Mucosa of rectum (tissue), 2 donors: ENCODE results near the gene ZNF79.

Experiments used
- H3K27ac ChIP-seq, 2 donors: one replicate each; pipeline ENCODE4 v1.7.0; 2013; ENCODE audit warnings: inconsistent platforms in 2 of 2, low read depth in 2 of 2, low read length in 2 of 2
- H3K27me3 ChIP-seq, 2 donors: one replicate each; pipeline ENCODE4 v1.7.0; 2013; ENCODE audit warnings: low read length in 2 of 2; ENCODE audit not compliant: control insufficient read depth in 2 of 2, insufficient read depth in 2 of 2
- H3K36me3 ChIP-seq, 2 donors: one replicate each; pipeline ENCODE4 v1.7.0; 2013; ENCODE audit warnings: low read length in 2 of 2; ENCODE audit not compliant: control insufficient read depth in 2 of 2, insufficient read depth in 2 of 2
- H3K4me1 ChIP-seq, 2 donors: one replicate each; pipeline ENCODE4 v1.7.0; 2013; ENCODE audit warnings: low read length in 2 of 2, mild to moderate bottlenecking in 1 of 2; ENCODE audit not compliant: control insufficient read depth in 2 of 2, insufficient read depth in 2 of 2
- H3K4me3 ChIP-seq, 2 donors: one replicate each; pipeline ENCODE4 v1.7.0; 2013; ENCODE audit warnings: low read length in 2 of 2
- H3K9ac ChIP-seq, 2 donors: one replicate each; pipeline ENCODE4 v1.7.0; 2013; ENCODE audit warnings: low read length in 2 of 2, low read depth in 1 of 2, mild to moderate bottlenecking in 1 of 2
- H3K9me3 ChIP-seq, 2 donors: one replicate each; pipeline ENCODE4 v1.7.0; 2013; ENCODE audit warnings: low read length in 2 of 2; ENCODE audit not compliant: control insufficient read depth in 2 of 2
- donor health status: healthy.
- donor health status: Normal muscosa, but diverticular disease.

Gene ZNF79

GRCh38 chr9:127423934-127424675, at the start of gene ZNF79:
ZNF79 (plus strand) TSS chr9:127424382; CDS start chr9:127424788, 406 bp downstream.
- H3K4me3 ChIP-seq = peak within 1 kb of the TSS; percentile 84
- H3K4me1 ChIP-seq = peaks cover 21 to 26% of the 10 kb centered on the region in 2 donors
- H3K27me3 ChIP-seq = no peaks in the 10 kb centered on the region
- H3K36me3 ChIP-seq = peaks cover 4 to 5% of the 10 kb centered on the region in 2 donors
- no peaks in the 10 kb centered on the region for H3K9me3 ChIP-seq
- H3K27ac ChIP-seq = peak within 1 kb of the TSS; percentile 83 to 87
- H3K9ac ChIP-seq = peak within 1 kb of the TSS; percentile 86 to 89

GRCh38 chr9:127380479-127380878, 43.7 kb upstream of the ZNF79 start:
- no peaks in the 10 kb centered on the region for H3K4me1 ChIP-seq
- peaks cover 2 to 5% of the 10 kb centered on the region in 2 donors for H3K9me3 ChIP-seq
- H3K27me3 ChIP-seq = no peaks in the 10 kb centered on the region
- no peak overlapping the region for H3K4me3 ChIP-seq
- no peak overlapping the region for H3K9ac ChIP-seq
- no peaks in the 10 kb centered on the region for H3K36me3 ChIP-seq
- H3K27ac ChIP-seq = no peak overlapping the region

- no peak overlapping the region for H3K4me3 ChIP-seq
- H3K9ac ChIP-seq = no peak overlapping the region
- no peak overlapping the region for H3K27ac ChIP-seq
- no peaks in the 10 kb centered on the region for H3K4me1 ChIP-seq
- H3K9me3 ChIP-seq = peaks cover 2 to 5% of the 10 kb centered on the region in 2 donors
- no peaks in the 10 kb centered on the region for H3K36me3 ChIP-seq
- H3K27me3 ChIP-seq = no peaks in the 10 kb centered on the region
These were observed 41.6 kb upstream of the ZNF79 start for GRCh38 chr9:127382541-127382940.

- Histone ChIP-seq H3K27ac (no peak overlapping the region), H3K9me3 (peaks cover 0 to 2% of the 10 kb centered on the region in 2 donors), H3K27me3 (no peaks in the 10 kb centered on the region), H3K4me3 (no peak overlapping the region), H3K36me3 (no peaks in the 10 kb centered on the region), H3K9ac (no peak overlapping the region), H3K4me1 (peaks cover 11 to 13% of the 10 kb centered on the region in 2 donors)
These were observed 40.0 kb upstream of the ZNF79 start for GRCh38 chr9:127384016-127384730.

- Histone ChIP-seq H3K9me3 (no peaks in the 10 kb centered on the region), H3K27ac (no peak overlapping the region), H3K9ac (no peak overlapping the region), H3K27me3 (no peaks in the 10 kb centered on the region), H3K36me3 (no peaks in the 10 kb centered on the region), H3K4me3 (no peak overlapping the region), H3K4me1 (peaks cover 15 to 16% of the 10 kb centered on the region in 2 donors)
These were observed 39.3 kb upstream of the ZNF79 start for GRCh38 chr9:127384901-127385300.

- Histone ChIP-seq H3K9me3 (no peaks in the 10 kb centered on the region), H3K27ac (no peak overlapping the region), H3K4me3 (no peak overlapping the region), H3K4me1 (peaks cover 18 to 24% of the 10 kb centered on the region in 2 donors), H3K9ac (no peak overlapping the region), H3K27me3 (no peaks in the 10 kb centered on the region), H3K36me3 (no peaks in the 10 kb centered on the region)
These were observed 37.9 kb upstream of the ZNF79 start for GRCh38 chr9:127386249-127386648.

GRCh38 chr9:127386981-127387380, 37.2 kb upstream of the ZNF79 start:
- Histone ChIP-seq H3K9me3 (no peaks in the 10 kb centered on the region), H3K4me3 (no peak overlapping the region), H3K4me1 (peaks cover 18 to 24% of the 10 kb centered on the region in 2 donors), H3K27ac (no peak overlapping the region), H3K36me3 (no peaks in the 10 kb centered on the region), H3K27me3 (no peaks in the 10 kb centered on the region), H3K9ac (no peak overlapping the region)

GRCh38 chr9:127388037-127388855, 35.9 kb upstream of the ZNF79 start:
- H3K4me3 ChIP-seq = peak overlapping the region; percentile 13 to 38
- peak overlapping the region; percentile 10 to 53 for H3K9ac ChIP-seq
- H3K9me3 ChIP-seq = no peaks in the 10 kb centered on the region
- H3K36me3 ChIP-seq = no peaks in the 10 kb centered on the region
- peak overlapping the region; percentile 80 to 81 for H3K27ac ChIP-seq
- no peaks in the 10 kb centered on the region for H3K27me3 ChIP-seq
- peaks cover 18 to 24% of the 10 kb centered on the region in 2 donors for H3K4me1 ChIP-seq

- Histone ChIP-seq H3K4me1 (peaks cover 18 to 24% of the 10 kb centered on the region in 2 donors), H3K27me3 (no peaks in the 10 kb centered on the region), H3K9me3 (no peaks in the 10 kb centered on the region), H3K27ac (peak overlapping the region; percentile 80 to 81), H3K36me3 (no peaks in the 10 kb centered on the region), H3K4me3 (peak overlapping the region in 1 of 2 donors; percentile 38), H3K9ac (peak overlapping the region in 1 of 2 donors; percentile 53)
These were observed 35.3 kb upstream of the ZNF79 start for GRCh38 chr9:127388856-127389238.
